ENCODE data around the gene TRANK1.

DNA sequence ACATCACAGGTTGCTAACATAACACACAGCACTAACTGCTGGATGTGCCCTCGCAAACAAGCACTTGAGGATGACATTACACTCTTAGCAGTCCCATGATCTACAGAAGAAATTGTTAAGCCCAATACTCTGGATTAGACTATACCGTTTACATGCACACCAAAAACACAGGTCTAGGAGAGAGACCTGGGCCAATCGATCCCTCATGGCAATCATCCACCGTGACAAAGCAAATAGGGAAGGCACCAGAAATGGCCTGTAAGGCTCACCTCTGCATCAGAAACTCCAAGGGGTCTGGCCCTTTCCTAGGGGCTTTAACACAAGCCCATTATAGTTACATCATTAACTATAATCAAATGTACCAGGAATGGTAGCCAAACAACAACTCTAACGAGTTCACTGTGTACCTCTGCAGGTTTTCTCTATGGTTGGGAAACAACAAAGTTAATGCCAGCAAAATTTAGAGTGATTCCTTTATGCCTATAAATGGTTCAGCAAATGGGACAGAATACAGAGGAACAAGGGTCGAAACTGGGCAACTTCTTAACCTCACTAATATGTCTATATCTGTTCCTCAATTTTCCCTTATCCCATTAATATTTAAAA, 18.5 kb downstream of the TRANK1 start:
- TF ChIP-seq, protein P1, sequence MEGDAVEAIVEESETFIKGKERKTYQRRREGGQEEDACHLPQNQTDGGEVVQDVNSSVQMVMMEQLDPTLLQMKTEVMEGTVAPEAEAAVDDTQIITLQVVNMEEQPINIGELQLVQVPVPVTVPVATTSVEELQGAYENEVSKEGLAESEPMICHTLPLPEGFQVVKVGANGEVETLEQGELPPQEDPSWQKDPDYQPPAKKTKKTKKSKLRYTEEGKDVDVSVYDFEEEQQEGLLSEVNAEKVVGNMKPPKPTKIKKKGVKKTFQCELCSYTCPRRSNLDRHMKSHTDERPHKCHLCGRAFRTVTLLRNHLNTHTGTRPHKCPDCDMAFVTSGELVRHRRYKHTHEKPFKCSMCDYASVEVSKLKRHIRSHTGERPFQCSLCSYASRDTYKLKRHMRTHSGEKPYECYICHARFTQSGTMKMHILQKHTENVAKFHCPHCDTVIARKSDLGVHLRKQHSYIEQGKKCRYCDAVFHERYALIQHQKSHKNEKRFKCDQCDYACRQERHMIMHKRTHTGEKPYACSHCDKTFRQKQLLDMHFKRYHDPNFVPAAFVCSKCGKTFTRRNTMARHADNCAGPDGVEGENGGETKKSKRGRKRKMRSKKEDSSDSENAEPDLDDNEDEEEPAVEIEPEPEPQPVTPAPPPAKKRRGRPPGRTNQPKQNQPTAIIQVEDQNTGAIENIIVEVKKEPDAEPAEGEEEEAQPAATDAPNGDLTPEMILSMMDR (conservative IDR thresholded peaks at IDR 0.05; ENCODE audit: low read depth, low read length) = no peak
- TF ChIP-seq EZH2 (IDR thresholded peaks at IDR 0.05; ENCODE audit: low read length, unreplicated experiment) = no peak
